Activated CD4-positive, alpha-beta T cell treated with anti-CD3 and anti-CD28 coated beads, Interleukin-2, amount 10 ng/mL, durations not matched to agents 7 days and 5 days (primary cell): ENCODE measurements around the gene VPS35L. TPM values are rescaled to one million over a fixed set of nuclear protein-coding genes. Genes with fewer than 3 reads are reported as not detected.

Experiments used
- CTCF ChIA-PET: fragments of 350-600 bp; sonication (Branson Sonifier 250); formaldehyde crosslinking; loops from one replicate; lab custom pipeline; 2021; ENCODE audit warnings: antibody characterized with exemption; lab: Charles Lee
- POLR2A ChIA-PET: fragments of 350-600 bp; sonication (Branson Sonifier 250); formaldehyde crosslinking; loops from one replicate; lab custom pipeline; 2021; ENCODE audit warnings: antibody characterized with exemption; lab: Charles Lee
- DNase-seq: peaks from one replicate; pipeline ENCODE4 v3.0.0-alpha.2; 2020
- H3K27ac Mint-ChIP-seq: one replicate; pipeline ENCODE4 v1.8.0; 2021; ENCODE audit warnings: mild to moderate bottlenecking, moderate library complexity, mixed read lengths
- H3K27me3 Mint-ChIP-seq: one replicate; pipeline ENCODE4 v1.8.0; 2021; ENCODE audit warnings: mixed read lengths
- H3K36me3 Mint-ChIP-seq: one replicate; pipeline ENCODE4 v1.8.0; 2021; ENCODE audit warnings: low read depth, mixed read lengths
- H3K4me1 Mint-ChIP-seq: one replicate; pipeline ENCODE4 v1.8.0; 2021; ENCODE audit warnings: mixed read lengths
- H3K4me3 Mint-ChIP-seq: one replicate; pipeline ENCODE4 v1.8.0; 2021; ENCODE audit warnings: mild to moderate bottlenecking, moderate library complexity, mixed read lengths
- H3K9me3 Mint-ChIP-seq: one replicate; pipeline ENCODE4 v1.8.0; 2021; ENCODE audit warnings: mixed read lengths
- total RNA-seq, 2 experiments: library from RNA; stranded (reverse); gene quantifications; one replicate each; pipeline ENCODE4 v1.2.3, GENCODE V29; 2021

Gene VPS35L
- total RNA-seq, 2 experiments from 2014 or later, result 59.3 to 59.6 TPM

DNA sequence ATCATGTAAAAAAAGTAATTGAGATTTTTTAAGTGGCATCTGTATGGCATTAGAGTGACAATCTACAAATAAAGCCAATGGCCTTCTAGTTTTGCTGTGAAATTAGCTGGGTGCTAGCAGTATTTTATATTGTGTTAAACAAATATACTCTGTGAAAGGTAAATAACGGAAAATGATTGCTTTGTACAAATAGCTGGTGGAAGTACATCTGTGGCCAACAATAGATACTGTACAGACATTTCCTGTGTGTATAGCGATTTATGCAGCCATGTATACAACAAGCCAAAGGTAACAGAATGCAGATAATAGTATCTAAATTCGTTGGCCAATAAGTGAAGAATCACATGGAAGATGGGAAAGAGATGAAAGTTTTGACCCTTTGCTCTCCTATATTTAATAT lies 189.2 kb downstream of the VPS35L start:
- ChIA-PET POLR2A (no interaction called here), CTCF (interaction anchor here (0.7 kb wide), 1 partner anchor 29 kb away, joined by 3 read pairs; no protein-coding TSS in a partner anchor)
- Mint-ChIP-seq H3K36me3 (no peaks in the 10 kb centered on the region), H3K9me3 (no peaks in the 10 kb centered on the region), H3K4me3 (no peak overlapping the region), H3K27me3 (no peaks in the 10 kb centered on the region), H3K27ac (no peak overlapping the region), H3K4me1 (no peaks in the 10 kb centered on the region)
- DNase-seq, result no peak

- H3K9me3 Mint-ChIP-seq, result no peaks in the 10 kb centered on the region
- H3K27ac Mint-ChIP-seq, result no peak overlapping the region
- H3K36me3 Mint-ChIP-seq, result no peaks in the 10 kb centered on the region
- no peak overlapping the region for H3K4me3 Mint-ChIP-seq
- ChIA-PET CTCF (no interaction called here), POLR2A (interaction anchor here (0.6 kb wide), 1 partner anchor 20 kb away, joined by 3 read pairs; no protein-coding TSS in a partner anchor)
- no peaks in the 10 kb centered on the region for H3K27me3 Mint-ChIP-seq
- DNase-seq, result no peak
- no peaks in the 10 kb centered on the region for H3K4me1 Mint-ChIP-seq
Measured at GRCh38 chr16:19745286-19746010, 189.9 kb downstream of the VPS35L start.

GRCh38 chr16:19746561-19746960 lies 191.1 kb downstream of the VPS35L start:
- no peak overlapping the region for H3K27ac Mint-ChIP-seq
- no peak overlapping the region for H3K4me3 Mint-ChIP-seq
- POLR2A ChIA-PET, result no interaction called here
- no peaks in the 10 kb centered on the region for H3K4me1 Mint-ChIP-seq
- no peaks in the 10 kb centered on the region for H3K36me3 Mint-ChIP-seq
- no peaks in the 10 kb centered on the region for H3K9me3 Mint-ChIP-seq
- no peaks in the 10 kb centered on the region for H3K27me3 Mint-ChIP-seq
- CTCF ChIA-PET, result no interaction called here
- no peak for DNase-seq

- CTCF ChIA-PET, result no interaction called here
Measured at GRCh38 chr16:19748389-19749168, 193.1 kb downstream of the VPS35L start.

GRCh38 chr16:19749571-19750080 lies 194.1 kb downstream of the VPS35L start:
- H3K9me3 Mint-ChIP-seq, result no peaks in the 10 kb centered on the region
- no peak for DNase-seq
- no peak overlapping the region for H3K27ac Mint-ChIP-seq
- CTCF ChIA-PET, result interaction anchor here (0.5 to 1.2 kb wide), 2 partner anchors 10 to 185 kb away, joined by 3 to 4 read pairs; no protein-coding TSS in a partner anchor
- no peaks in the 10 kb centered on the region for H3K27me3 Mint-ChIP-seq
- no peaks in the 10 kb centered on the region for H3K36me3 Mint-ChIP-seq
- H3K4me3 Mint-ChIP-seq, result no peak overlapping the region
- POLR2A ChIA-PET, result no interaction called here
- H3K4me1 Mint-ChIP-seq, result no peaks in the 10 kb centered on the region

More at GRCh38 chr16:19748389-19749168, 193.1 kb downstream of the VPS35L start:
- POLR2A ChIA-PET, result no interaction called here
- Mint-ChIP-seq H3K4me1 (no peaks in the 10 kb centered on the region), H3K27ac (no peak overlapping the region), H3K36me3 (no peaks in the 10 kb centered on the region), H3K4me3 (no peak overlapping the region), H3K9me3 (no peaks in the 10 kb centered on the region), H3K27me3 (no peaks in the 10 kb centered on the region)
- no peak for DNase-seq

Other genes with a start within 250 kb of the VPS35L start
- not detected for gene TMC5, start 137.8 kb upstream of the VPS35L start, total RNA-seq
- gene GDE1, start 33.6 kb upstream of the VPS35L start, total RNA-seq, result 10 to 100 TPM; 22.9 to 24.6 TPM
- gene CCP110, start 31.8 kb upstream of the VPS35L start, total RNA-seq, result 10 to 100 TPM; 35.9 to 50.6 TPM
- gene KNOP1, start 162.5 kb downstream of the VPS35L start, total RNA-seq, result 10 to 100 TPM; 16.8 TPM
- gene IQCK, start 162.6 kb downstream of the VPS35L start, total RNA-seq, result 1 to 10 TPM; 1.1 to 1.5 TPM